HepG2 (cell line): ENCODE results near the gene ZSWIM6. TPM values are rescaled to one million over a fixed set of nuclear protein-coding genes. Genes with fewer than 3 reads are reported as not detected.

Experiments used
- ATAC-seq: fragments of 200-7000 bp; cut with Tn5 transposase; 3 replicates; pipeline ENCODE4 v1.9.1; 2020; ENCODE audit warnings: mild to moderate bottlenecking, moderate library complexity
- BruUV-seq: library from RNA; stranded (reverse); fragments of 400-500 nt; replicated peaks from 2 replicates; lab custom pipeline; 2021; lab: Mats Ljungman, UMichigan
- CTCF ChIA-PET: fragments of 300-600 bp; formaldehyde crosslinking; extraction: SDS; loops from one replicate; lab custom pipeline; 2021; ENCODE audit warnings: low total read pairs, inconsistent platforms, low intra/inter-chr PET ratio; lab: Yijun Ruan, JAX
- POLR2A ChIA-PET: fragments of 350-600 bp; sonication (Branson Sonifier 250); formaldehyde crosslinking; loops from one replicate; lab custom pipeline; 2020; ENCODE audit warnings: antibody characterized with exemption, inconsistent platforms; lab: Yijun Ruan, JAX
- DNase-seq: peaks from one replicate; pipeline ENCODE4 v3.0.0-alpha.2; 2015; ENCODE audit warnings: low spot score
- FAIRE-seq: peaks from 3 replicates; lab custom pipeline; 2011; peaks lifted over from hg19 to GRCh38; lab: Jason Lieb, UNC
- H2AFZ ChIP-seq: one replicate; pipeline ENCODE4 v1.6.1; 2011; ENCODE audit warnings: low read length, inconsistent platforms
- H3K27ac ChIP-seq: fragments of 300-600 bp; 3 replicates; pipeline ENCODE4 v1.8.0; 2011; ENCODE audit warnings: mixed run types, mild to moderate bottlenecking, mixed read lengths, low read length, inconsistent platforms; ENCODE audit not compliant: insufficient read depth; ENCODE audit errors: extremely low read length
- H3K27me3 ChIP-seq, 2 experiments: fragments of 200-600 bp in 1 of 2; 2 replicates in 1 of 2; 3 replicates in 1 of 2; pipeline versions ENCODE4 v1.6.0 to v1.8.0; 2011; ENCODE audit warnings: low read length in 2 of 2, mild to moderate bottlenecking in 2 of 2, moderate library complexity in 2 of 2, inconsistent platforms in 1 of 2; ENCODE audit not compliant: insufficient read depth in 2 of 2, control insufficient read depth in 1 of 2
- H3K36me3 ChIP-seq, 2 experiments: fragments of 200-600 bp in 1 of 2; replicated peaks in 1 of 2; 2 replicates in 1 of 2; 3 replicates in 1 of 2; pipeline versions ENCODE4 v1.5.1 to v1.8.0; 2011; ENCODE audit warnings: low read length in 2 of 2, inconsistent platforms in 1 of 2; ENCODE audit not compliant: insufficient read depth in 2 of 2, control insufficient read depth in 1 of 2
- H3K4me1 ChIP-seq: 2 replicates; pipeline ENCODE4 v1.5.1; 2012; ENCODE audit warnings: low read length, inconsistent platforms; ENCODE audit not compliant: insufficient read depth
- H3K4me2 ChIP-seq: 2 replicates; pipeline ENCODE4 v1.6.0; 2011; ENCODE audit warnings: low read depth, low read length, inconsistent platforms
- H3K4me3 ChIP-seq, 3 experiments: fragments of 200-600 bp in 1 of 3; sonication (generic), shearing (Covaris generic) in 1 of 3; replicated peaks in 1 of 3; 2 replicates each; pipeline ENCODE4 v1.5.1; 2011 to 2016; ENCODE audit warnings: low read length in 3 of 3, inconsistent platforms in 2 of 3, low read depth in 2 of 3, mild to moderate bottlenecking in 2 of 3, control low read depth in 1 of 3, mixed read lengths in 1 of 3; ENCODE audit not compliant: insufficient read depth in 1 of 3
- H3K79me2 ChIP-seq: one replicate; pipeline ENCODE4 v1.6.1; 2011; ENCODE audit warnings: low read length, inconsistent platforms; ENCODE audit not compliant: insufficient read depth
- H3K9ac ChIP-seq: 2 replicates; pipeline ENCODE4 v1.6.0; 2011; ENCODE audit warnings: mild to moderate bottlenecking, low read depth, low read length, inconsistent platforms; ENCODE audit not compliant: insufficient read depth
- H3K9me3 ChIP-seq: 2 replicates; pipeline ENCODE4 v1.5.1; 2012; ENCODE audit warnings: mild to moderate bottlenecking, low read length
- H4K20me1 ChIP-seq: 2 replicates; pipeline ENCODE4 v1.6.0; 2011; ENCODE audit warnings: inconsistent platforms, mild to moderate bottlenecking, low read length, moderate library complexity; ENCODE audit not compliant: insufficient read depth
- CENPT ChIP-seq: sonication (generic); formaldehyde crosslinking; IDR thresholded peaks from 2 replicates; pipeline ENCODE4 v1.8.0; 2022; ENCODE audit warnings: low read depth, mild to moderate bottlenecking, moderate library complexity, missing genetic modification reagents
- DMAP1 ChIP-seq: IDR thresholded peaks from 2 replicates; pipeline ENCODE4 v1.6.1; 2016
- HINFP ChIP-seq: sonication (generic); formaldehyde crosslinking; IDR thresholded peaks from 2 replicates; pipeline ENCODE4 v1.4.0; 2020; ENCODE audit warnings: low read depth, mild to moderate bottlenecking, missing genetic modification reagents
- KDM6A ChIP-seq: IDR thresholded peaks from 2 replicates; pipeline ENCODE4 v1.6.1; 2016; ENCODE audit warnings: low read depth
- NR0B2 ChIP-seq: sonication (generic); formaldehyde crosslinking; IDR thresholded peaks from 2 replicates; pipeline ENCODE4 v1.4.0; 2020; ENCODE audit warnings: mild to moderate bottlenecking, missing genetic modification reagents
- PLSCR1 ChIP-seq: sonication (generic); formaldehyde crosslinking; IDR thresholded peaks from 2 replicates; pipeline ENCODE4 v1.5.0; 2020; ENCODE audit warnings: missing genetic modification reagents, mild to moderate bottlenecking, borderline replicate concordance
- SKIL ChIP-seq: sonication (generic); formaldehyde crosslinking; IDR thresholded peaks from 2 replicates; pipeline ENCODE4 v1.8.0; 2022; ENCODE audit warnings: missing genetic modification reagents, mild to moderate bottlenecking, moderate library complexity, borderline replicate concordance
- TAF15 ChIP-seq: fragments of 200-400 bp; formaldehyde crosslinking; IDR thresholded peaks from one replicate; pipeline ENCODE4 v1.6.1; 2018; ENCODE audit warnings: mild to moderate bottlenecking, low read depth, low read length; ENCODE audit not compliant: poor library complexity, severe bottlenecking
- TCF12 ChIP-seq, 2 experiments: fragments of 450-650 bp in 1 of 2; sonication (generic) in 1 of 2; formaldehyde crosslinking in 1 of 2; IDR thresholded peaks; 2 replicates each; pipeline versions ENCODE4 v1.6.1 to v1.8.0; 2017 to 2022; ENCODE audit warnings: antibody characterized with exemption in 1 of 2, mild to moderate bottlenecking in 1 of 2, missing genetic modification reagents in 1 of 2, moderate library complexity in 1 of 2
- THAP9 ChIP-seq: sonication (generic); formaldehyde crosslinking; IDR thresholded peaks from 2 replicates; pipeline ENCODE4; 2020; ENCODE audit warnings: missing genetic modification reagents, mild to moderate bottlenecking, borderline replicate concordance
- ZBTB8A ChIP-seq: sonication (generic); formaldehyde crosslinking; IDR thresholded peaks from 2 replicates; pipeline ENCODE4 v1.4.0; 2020; ENCODE audit warnings: mild to moderate bottlenecking, low read depth, missing genetic modification reagents, borderline replicate concordance
- ZNF17 ChIP-seq: sonication (generic); formaldehyde crosslinking; IDR thresholded peaks from 2 replicates; pipeline ENCODE4 v1.5.0; 2020; ENCODE audit warnings: mild to moderate bottlenecking, missing genetic modification reagents
- ZNF205 ChIP-seq: IDR thresholded peaks from 2 replicates; pipeline ENCODE4 v1.6.1; 2018; ENCODE audit warnings: missing biosample characterization, missing genetic modification reagents
- ZNF615 ChIP-seq: sonication (generic); formaldehyde crosslinking; IDR thresholded peaks from 2 replicates; pipeline ENCODE4 v1.5.0; 2020; ENCODE audit warnings: mild to moderate bottlenecking, missing genetic modification reagents, borderline replicate concordance
- in situ Hi-C: cut with HindIII; loops from 2 replicates; pipeline ENCODE4 v1.10.0; 2017; ENCODE audit warnings: low pct_unique_long_range_greater_than_20kb; ENCODE audit not compliant: extremely low pct_ligation_motif_present
- intact Hi-C: fragments of 100-400 bp; cut with micrococcal nuclease; formaldehyde crosslinking; loops from one replicate; pipeline ENCODE4 v1.10.0; 2022; ENCODE audit not compliant: unreplicated experiment
- polyA plus RNA-seq, 8 experiments: library from polyadenylated mRNA; depleted of rRNA in 3 of 8; stranded (reverse) in 7 of 8; unstranded in 1 of 8; fragments of >200 nt; fragmentation: Illumina TruSeq in 4 of 8; extraction: Trizol in 4 of 8; gene quantifications; 2 replicates each; pipeline versions ENCODE4 v1.2.1 to v1.2.3, GENCODE V29; 2011 to 2016; ENCODE audit warnings: low read depth in 4 of 8, missing spikeins in 1 of 8, mixed read lengths in 1 of 8; ENCODE audit not compliant: insufficient read depth in 1 of 8
- total RNA-seq, 5 experiments: library from RNA; depleted of rRNA; stranded (reverse); fragments of >200 nt; fragmentation: Illumina TruSeq; extraction: Trizol; gene quantifications; 2 replicates each; pipeline ENCODE4 v1.2.3, GENCODE V29; 2016; ENCODE audit warnings: low read depth in 1 of 5

Gene ZSWIM6
- total and polyA plus RNA-seq, 2 of the 13 experiments (the other 11 are each of a cell fraction or from before 2014, with no cell fraction given), result 0.82 to 1.9 TPM

- TF ChIP-seq ZNF17, result no peak
- TF ChIP-seq ZNF615 (CRISPR knock-in tag), result no peak
Observed at GRCh38 chr5:61399679-61400078, 67.6 kb downstream of the ZSWIM6 start (continued).

GRCh38 chr5:61401726-61402125 lies 69.7 kb downstream of the ZSWIM6 start:
- H3K4me3 ChIP-seq, result no peak overlapping the region
- FAIRE-seq, result no peak
- ChIA-PET POLR2A (no interaction called here), CTCF (no interaction called here)
- no peaks in the 10 kb centered on the region for H3K9me3 ChIP-seq
- intact Hi-C loops, result no loop called here
- no peaks in the 10 kb centered on the region for H3K36me3 ChIP-seq
- in situ Hi-C loops, result no loop called here
- H3K4me2 ChIP-seq, result no peak overlapping the region
- no peak overlapping the region for H3K9ac ChIP-seq
- H3K27ac ChIP-seq, result no peak overlapping the region
- no TSS peak for BruUV-seq
- ATAC-seq, result no peak
- no peaks in the 10 kb centered on the region for H4K20me1 ChIP-seq
- no peak for DNase-seq
- H3K4me1 ChIP-seq, result no peaks in the 10 kb centered on the region
- no peak overlapping the region for H2AFZ ChIP-seq
- no peaks in the 10 kb centered on the region for H3K27me3 ChIP-seq
- H3K79me2 ChIP-seq, result no peaks in the 10 kb centered on the region
- TF ChIP-seq ZBTB8A (CRISPR knock-in tag) (no peak), TAF15 (no peak), HINFP (CRISPR knock-in tag) (no peak), ZNF205 (no peak), DMAP1 (CRISPR knock-in tag) (no peak), KDM6A (CRISPR knock-in tag) (no peak), TCF12 (IDR thresholded peaks at IDR 0.05) (no peak), TCF12 (CRISPR knock-in tag; IDR thresholded peaks at IDR 0.05) (no peak), CENPT (CRISPR knock-in tag) (no peak), SKIL (CRISPR knock-in tag) (no peak), NR0B2 (no peak), PLSCR1 (CRISPR knock-in tag) (no peak), THAP9 (CRISPR knock-in tag) (no peak)
